Measurements from ENCODE around the gene FBXW8. TPM values are rescaled to one million over a fixed set of nuclear protein-coding genes. Genes with fewer than 3 reads are reported as not detected.

The FBXW8 gene
- total and polyA plus RNA-seq, 2 experiments from 2014 or later = 17.0 to 20.6 TPM

DNA sequence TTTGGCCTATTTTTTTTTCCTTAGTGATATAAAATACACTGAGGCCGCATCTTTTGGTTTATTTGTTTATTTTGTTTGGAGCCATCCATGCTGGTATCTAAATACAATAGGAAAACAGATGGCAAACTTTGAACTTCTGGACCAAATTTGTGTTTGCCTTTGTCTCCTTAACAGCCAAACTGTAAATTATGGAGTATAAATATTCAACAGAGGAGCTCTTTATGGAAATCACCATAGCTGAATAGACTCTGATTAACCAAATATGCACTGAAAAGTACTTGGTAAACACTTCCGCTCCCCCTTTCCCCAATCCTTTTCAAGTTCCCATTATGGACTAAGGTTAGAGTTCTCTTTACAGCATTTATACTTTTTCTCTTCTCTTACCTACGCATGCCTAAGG lies 107.9 kb downstream of the FBXW8 start:
- H2AFZ ChIP-seq = no peak overlapping the region
- no peaks in the 10 kb centered on the region for H3K9me2 ChIP-seq (replicated peaks; ENCODE audit: insufficient read depth)
- H3K27me3 ChIP-seq = no peaks in the 10 kb centered on the region
- no peaks in the 10 kb centered on the region for H4K20me1 ChIP-seq (ENCODE audit: insufficient read depth, poor library complexity, severe bottlenecking)
- H3K4me1 ChIP-seq (ENCODE audit: insufficient read depth) = no peaks in the 10 kb centered on the region
- no peak for DNase-seq (ENCODE audit: low spot score)
- no peak overlapping the region for H3K4me3 ChIP-seq
- H3K36me3 ChIP-seq (replicated peaks; ENCODE audit: insufficient read depth, low read depth) = no peaks in the 10 kb centered on the region
- 90% methylated on average over 3 of the region's 3 CpGs for WGBS (ENCODE audit: low lambda C conversion rate, missing lambda C conversion rate)
- no peak overlapping the region for H3K4me2 ChIP-seq
- H3K9me3 ChIP-seq (ENCODE audit: low read depth) = peaks cover 3% of the 10 kb centered on the region
- H3K27ac ChIP-seq = no peak overlapping the region
- TF ChIP-seq EZH2 (IDR thresholded peaks at IDR 0.05; ENCODE audit: borderline replicate concordance) = no peak
- TF ChIP-seq, protein P1, sequence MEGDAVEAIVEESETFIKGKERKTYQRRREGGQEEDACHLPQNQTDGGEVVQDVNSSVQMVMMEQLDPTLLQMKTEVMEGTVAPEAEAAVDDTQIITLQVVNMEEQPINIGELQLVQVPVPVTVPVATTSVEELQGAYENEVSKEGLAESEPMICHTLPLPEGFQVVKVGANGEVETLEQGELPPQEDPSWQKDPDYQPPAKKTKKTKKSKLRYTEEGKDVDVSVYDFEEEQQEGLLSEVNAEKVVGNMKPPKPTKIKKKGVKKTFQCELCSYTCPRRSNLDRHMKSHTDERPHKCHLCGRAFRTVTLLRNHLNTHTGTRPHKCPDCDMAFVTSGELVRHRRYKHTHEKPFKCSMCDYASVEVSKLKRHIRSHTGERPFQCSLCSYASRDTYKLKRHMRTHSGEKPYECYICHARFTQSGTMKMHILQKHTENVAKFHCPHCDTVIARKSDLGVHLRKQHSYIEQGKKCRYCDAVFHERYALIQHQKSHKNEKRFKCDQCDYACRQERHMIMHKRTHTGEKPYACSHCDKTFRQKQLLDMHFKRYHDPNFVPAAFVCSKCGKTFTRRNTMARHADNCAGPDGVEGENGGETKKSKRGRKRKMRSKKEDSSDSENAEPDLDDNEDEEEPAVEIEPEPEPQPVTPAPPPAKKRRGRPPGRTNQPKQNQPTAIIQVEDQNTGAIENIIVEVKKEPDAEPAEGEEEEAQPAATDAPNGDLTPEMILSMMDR (IDR thresholded peaks at IDR 0.05; ENCODE audit: poor library complexity) = no peak
- no peak for TF ChIP-seq EZH2phosphoT487 (IDR thresholded peaks at IDR 0.05; ENCODE audit: low read depth, severe bottlenecking, unreplicated experiment)
- peaks cover 6% of the 10 kb centered on the region for H3K79me2 ChIP-seq

DNA sequence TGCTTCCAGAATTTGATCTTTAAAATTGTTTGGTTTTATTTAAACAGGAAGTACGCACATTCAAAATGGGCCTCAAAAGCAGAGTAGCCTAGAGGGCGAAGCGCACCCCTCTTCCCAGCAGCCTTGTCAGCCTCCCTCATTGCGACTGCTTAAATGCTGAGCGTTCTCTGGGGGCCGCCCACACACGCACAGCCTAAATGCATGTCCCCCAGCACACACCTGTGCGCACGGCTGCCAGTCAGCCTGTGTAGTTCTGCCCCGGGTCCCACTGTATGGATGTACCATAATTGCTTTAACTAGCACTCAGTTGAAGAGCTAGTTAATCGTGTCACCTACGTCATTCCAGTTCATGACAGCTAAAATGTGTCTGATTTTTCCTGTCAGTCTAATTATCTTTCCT lies 109.1 kb downstream of the FBXW8 start:
- H3K79me2 ChIP-seq = peaks cover 6% of the 10 kb centered on the region
- WGBS (ENCODE audit: low lambda C conversion rate, missing lambda C conversion rate) = 93% methylated on average over 12 of the region's 12 CpGs
- H3K27me3 ChIP-seq = no peaks in the 10 kb centered on the region
- H3K4me3 ChIP-seq = no peak overlapping the region
- peaks cover 3% of the 10 kb centered on the region for H3K9me3 ChIP-seq (ENCODE audit: low read depth)
- H3K36me3 ChIP-seq (replicated peaks; ENCODE audit: insufficient read depth, low read depth) = no peaks in the 10 kb centered on the region
- no peaks in the 10 kb centered on the region for H4K20me1 ChIP-seq (ENCODE audit: insufficient read depth, poor library complexity, severe bottlenecking)
- H2AFZ ChIP-seq = no peak overlapping the region
- H3K9me2 ChIP-seq (replicated peaks; ENCODE audit: insufficient read depth) = no peaks in the 10 kb centered on the region
- no peak overlapping the region for H3K27ac ChIP-seq
- H3K4me2 ChIP-seq = no peak overlapping the region
- no peaks in the 10 kb centered on the region for H3K4me1 ChIP-seq (ENCODE audit: insufficient read depth)
- DNase-seq (ENCODE audit: low spot score) = no peak
- no peak for TF ChIP-seq EZH2 (IDR thresholded peaks at IDR 0.05; ENCODE audit: borderline replicate concordance)
- no peak for TF ChIP-seq EZH2phosphoT487 (IDR thresholded peaks at IDR 0.05; ENCODE audit: low read depth, severe bottlenecking, unreplicated experiment)

DNA sequence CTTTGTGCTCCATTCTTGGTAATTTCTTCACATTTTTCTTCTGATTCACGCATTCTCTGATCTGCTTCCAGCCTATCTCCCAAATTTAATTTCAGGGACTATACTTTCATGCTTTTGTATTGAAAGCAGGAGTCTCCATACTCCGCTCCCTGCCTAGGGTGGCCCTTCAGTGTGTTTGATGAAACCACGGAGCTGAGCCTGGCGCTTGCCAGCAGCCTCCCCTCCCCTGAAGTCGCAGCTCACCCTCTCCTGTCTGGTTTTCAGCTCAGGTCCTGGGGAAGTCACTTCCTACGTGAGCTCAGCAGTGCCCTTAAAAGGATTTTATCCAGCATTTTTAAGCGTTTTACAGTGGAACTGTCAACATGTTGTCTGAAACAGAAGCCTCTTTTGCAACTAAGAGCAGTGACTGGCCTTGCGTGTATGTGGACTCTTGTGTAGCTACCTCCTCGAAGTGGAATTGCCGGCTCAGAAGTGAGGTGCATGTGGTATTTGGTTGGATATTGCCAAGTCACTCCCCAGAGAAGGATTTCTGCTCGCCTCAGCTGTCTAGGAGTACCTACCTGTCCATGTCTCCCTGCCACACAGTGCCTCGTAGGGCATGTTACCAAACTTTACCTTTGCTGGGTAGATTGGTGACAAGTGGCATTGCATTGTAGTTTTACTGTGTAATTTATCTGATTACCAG lies 109.9 kb downstream of the FBXW8 start:
- H3K4me2 ChIP-seq = no peak overlapping the region
- H3K9me2 ChIP-seq (replicated peaks; ENCODE audit: insufficient read depth) = no peaks in the 10 kb centered on the region
- no peaks in the 10 kb centered on the region for H3K4me1 ChIP-seq (ENCODE audit: insufficient read depth)
- H4K20me1 ChIP-seq (ENCODE audit: insufficient read depth, poor library complexity, severe bottlenecking) = no peaks in the 10 kb centered on the region
- H3K79me2 ChIP-seq = peaks cover 6% of the 10 kb centered on the region
- 87% methylated on average over 12 of the region's 12 CpGs for WGBS (ENCODE audit: low lambda C conversion rate, missing lambda C conversion rate)
- no peak overlapping the region for H3K27ac ChIP-seq
- H2AFZ ChIP-seq = no peak overlapping the region
- no peaks in the 10 kb centered on the region for H3K36me3 ChIP-seq (replicated peaks; ENCODE audit: insufficient read depth, low read depth)
- DNase-seq (ENCODE audit: low spot score) = no peak
- H3K9me3 ChIP-seq (ENCODE audit: low read depth) = peaks cover 3% of the 10 kb centered on the region
- TF ChIP-seq, protein P1 (IDR thresholded peaks at IDR 0.05; ENCODE audit: poor library complexity) = no peak
- TF ChIP-seq EZH2 (IDR thresholded peaks at IDR 0.05; ENCODE audit: borderline replicate concordance) (no peak), EZH2phosphoT487 (IDR thresholded peaks at IDR 0.05; ENCODE audit: low read depth, severe bottlenecking, unreplicated experiment) (no peak)
- no peaks in the 10 kb centered on the region for H3K27me3 ChIP-seq
- no peak overlapping the region for H3K4me3 ChIP-seq

DNA sequence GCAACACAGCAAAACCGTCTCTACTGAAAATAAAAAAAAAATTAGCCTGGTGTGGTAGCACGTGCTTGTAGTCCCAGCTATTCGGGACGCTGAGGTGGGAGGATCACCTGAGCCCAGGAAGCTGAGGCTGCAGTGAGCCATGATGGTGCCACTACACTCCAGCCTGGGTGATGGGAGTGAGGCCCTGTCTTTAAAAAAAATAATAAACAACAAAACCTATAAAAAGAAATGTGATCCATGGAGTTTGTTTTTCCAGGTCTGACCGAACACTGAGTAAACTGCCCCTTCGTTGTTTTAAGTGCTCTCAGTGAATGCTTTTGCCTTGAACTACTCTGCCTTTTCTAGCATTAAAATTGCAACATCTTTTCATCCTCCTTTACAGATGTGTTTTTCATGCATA lies 111.7 kb downstream of the FBXW8 start:
- Histone ChIP-seq H4K20me1 (ENCODE audit: insufficient read depth, poor library complexity, severe bottlenecking) (no peaks in the 10 kb centered on the region), H3K9me3 (ENCODE audit: low read depth) (no peaks in the 10 kb centered on the region), H2AFZ (no peak overlapping the region)

More for the DNA sequence above, 111.7 kb downstream of the FBXW8 start:
- Histone ChIP-seq H3K36me3 (replicated peaks; ENCODE audit: insufficient read depth, low read depth) (no peaks in the 10 kb centered on the region), H3K27me3 (no peaks in the 10 kb centered on the region), H3K27ac (no peak overlapping the region), H3K79me2 (peaks cover 6% of the 10 kb centered on the region), H3K4me1 (ENCODE audit: insufficient read depth) (no peaks in the 10 kb centered on the region), H3K4me3 (no peak overlapping the region), H3K9me2 (replicated peaks; ENCODE audit: insufficient read depth) (no peaks in the 10 kb centered on the region), H3K4me2 (no peak overlapping the region)
- TF ChIP-seq EZH2 (IDR thresholded peaks at IDR 0.05; ENCODE audit: borderline replicate concordance) (no peak), EZH2phosphoT487 (IDR thresholded peaks at IDR 0.05; ENCODE audit: low read depth, severe bottlenecking, unreplicated experiment) (no peak)
- TF ChIP-seq, protein P1 (IDR thresholded peaks at IDR 0.05; ENCODE audit: poor library complexity) = no peak
- DNase-seq (ENCODE audit: low spot score) = no peak
- WGBS (ENCODE audit: low lambda C conversion rate, missing lambda C conversion rate) = 76% methylated on average over 6 of the region's 6 CpGs
